Cardiac fibroblast (primary cell): Measurements from ENCODE around the gene SERPINA10.

Experiments used
- DNase-seq, 2 donors: peaks; one replicate each; pipeline versions ENCODE4 v3.0.0 to v3.0.0-alpha.2; 2010; ENCODE audit warnings: low read depth in 2 of 2
- H3K4me3 ChIP-seq, 2 donors: replicated peaks in 1 of 2; 1 replicate in 1 of 2; 2 replicates in 1 of 2; pipeline ENCODE4 v1.5.1; 2011; ENCODE audit warnings: low read depth in 2 of 2, low read length in 2 of 2, mild to moderate bottlenecking in 2 of 2, moderate library complexity in 1 of 2
- TF ChIP-seq, protein P1 (sequence below): IDR thresholded peaks from one replicate; pipeline ENCODE4 v1.5.1; 2011; ENCODE audit warnings: low read depth, mild to moderate bottlenecking, low read length, inconsistent platforms

SERPINA10 gene

DNA sequence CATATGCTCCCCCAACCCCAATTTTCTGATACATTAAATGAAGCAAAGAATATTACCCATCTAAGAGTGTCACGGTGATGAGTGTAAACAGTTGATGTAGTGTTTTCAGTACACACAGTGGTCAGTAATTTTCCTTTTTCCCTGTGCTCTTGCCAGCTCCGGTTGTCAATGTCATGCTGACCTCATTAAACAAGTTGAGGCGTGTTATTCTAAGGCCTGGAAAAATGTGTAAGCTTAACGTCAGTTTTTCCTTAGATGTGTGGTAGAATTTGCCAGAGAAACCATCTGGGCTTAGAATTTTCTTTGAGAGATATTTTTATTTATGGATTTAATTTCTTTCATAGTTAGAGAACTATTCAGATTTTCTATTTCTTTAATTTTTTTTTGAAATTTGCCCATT, 41.8 kb upstream of the SERPINA10 start:
- no peak for DNase-seq
- TF ChIP-seq, protein P1, sequence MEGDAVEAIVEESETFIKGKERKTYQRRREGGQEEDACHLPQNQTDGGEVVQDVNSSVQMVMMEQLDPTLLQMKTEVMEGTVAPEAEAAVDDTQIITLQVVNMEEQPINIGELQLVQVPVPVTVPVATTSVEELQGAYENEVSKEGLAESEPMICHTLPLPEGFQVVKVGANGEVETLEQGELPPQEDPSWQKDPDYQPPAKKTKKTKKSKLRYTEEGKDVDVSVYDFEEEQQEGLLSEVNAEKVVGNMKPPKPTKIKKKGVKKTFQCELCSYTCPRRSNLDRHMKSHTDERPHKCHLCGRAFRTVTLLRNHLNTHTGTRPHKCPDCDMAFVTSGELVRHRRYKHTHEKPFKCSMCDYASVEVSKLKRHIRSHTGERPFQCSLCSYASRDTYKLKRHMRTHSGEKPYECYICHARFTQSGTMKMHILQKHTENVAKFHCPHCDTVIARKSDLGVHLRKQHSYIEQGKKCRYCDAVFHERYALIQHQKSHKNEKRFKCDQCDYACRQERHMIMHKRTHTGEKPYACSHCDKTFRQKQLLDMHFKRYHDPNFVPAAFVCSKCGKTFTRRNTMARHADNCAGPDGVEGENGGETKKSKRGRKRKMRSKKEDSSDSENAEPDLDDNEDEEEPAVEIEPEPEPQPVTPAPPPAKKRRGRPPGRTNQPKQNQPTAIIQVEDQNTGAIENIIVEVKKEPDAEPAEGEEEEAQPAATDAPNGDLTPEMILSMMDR, result no peak
- no peak overlapping the region for H3K4me3 ChIP-seq

DNA sequence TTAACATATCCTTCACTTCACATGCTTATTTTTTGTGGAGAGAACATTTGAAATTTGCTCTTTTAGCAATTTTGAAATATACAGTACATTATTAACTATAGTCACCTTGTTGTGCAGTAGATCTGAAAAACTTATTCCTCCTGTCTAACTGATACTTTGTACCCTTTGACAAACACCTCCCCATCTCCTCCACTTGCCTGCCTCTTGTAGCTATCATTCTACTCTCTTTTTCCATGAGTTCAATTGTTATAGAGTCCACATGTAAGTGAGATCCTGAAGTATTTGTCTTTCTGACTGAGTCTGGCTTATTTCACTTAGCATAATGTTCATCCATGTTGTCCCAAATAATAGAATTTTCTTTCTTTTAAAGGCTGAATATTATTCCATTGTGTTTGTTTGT, 39.5 kb upstream of the SERPINA10 start:
- H3K4me3 ChIP-seq, result no peak overlapping the region
- TF ChIP-seq, protein P1, result no peak
- no peak for DNase-seq

DNA sequence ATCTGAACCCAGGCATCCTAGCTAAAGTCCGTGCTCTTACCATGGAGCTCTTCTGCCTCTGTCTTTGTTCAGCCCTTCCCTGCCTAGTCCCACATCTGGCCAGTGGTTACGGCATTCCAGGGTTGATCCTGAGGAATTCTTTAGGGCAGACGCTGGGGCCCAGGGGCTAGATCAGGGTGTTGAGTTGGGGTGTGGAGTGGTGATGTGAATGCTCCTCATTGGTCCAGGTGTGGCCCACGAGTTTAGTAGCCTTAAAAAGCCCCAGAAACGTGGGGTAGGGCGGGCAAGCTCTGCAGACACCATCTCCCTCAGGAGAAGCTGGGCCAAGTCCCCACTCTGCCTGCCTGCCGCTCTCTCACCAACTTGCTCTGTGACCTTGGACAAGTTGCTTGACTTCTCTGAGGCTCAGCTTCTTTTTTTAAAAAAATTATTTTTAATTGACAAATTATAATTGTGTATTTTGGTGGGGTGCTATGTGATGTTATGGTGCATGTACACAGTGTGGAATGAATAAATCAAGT, 39.1 kb upstream of the SERPINA10 start:
- TF ChIP-seq, protein P1, result no peak
- DNase-seq, result no peak
- no peak overlapping the region for H3K4me3 ChIP-seq

DNA sequence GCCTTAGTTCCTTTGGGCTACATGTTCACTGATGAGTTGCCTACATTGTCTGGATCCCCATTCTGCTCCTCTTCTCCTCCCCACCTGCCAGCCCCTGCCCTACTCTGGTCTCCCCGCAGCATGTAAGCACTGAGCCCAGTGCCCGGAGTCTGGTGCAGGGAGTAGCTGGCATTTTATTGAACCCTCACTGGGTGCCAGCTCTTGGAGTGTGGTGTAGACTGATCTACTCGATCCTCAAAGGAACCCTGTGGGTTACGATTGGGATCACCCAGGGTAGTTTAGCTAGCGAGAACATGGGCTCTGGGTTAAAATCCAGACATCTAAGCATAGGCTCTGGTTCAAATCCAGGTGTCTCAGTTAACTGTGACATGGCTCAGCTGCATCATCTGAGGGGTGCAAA, 38.4 kb upstream of the SERPINA10 start:
- H3K4me3 ChIP-seq, result no peak overlapping the region
- no peak for DNase-seq
- TF ChIP-seq, protein P1, result no peak

DNA sequence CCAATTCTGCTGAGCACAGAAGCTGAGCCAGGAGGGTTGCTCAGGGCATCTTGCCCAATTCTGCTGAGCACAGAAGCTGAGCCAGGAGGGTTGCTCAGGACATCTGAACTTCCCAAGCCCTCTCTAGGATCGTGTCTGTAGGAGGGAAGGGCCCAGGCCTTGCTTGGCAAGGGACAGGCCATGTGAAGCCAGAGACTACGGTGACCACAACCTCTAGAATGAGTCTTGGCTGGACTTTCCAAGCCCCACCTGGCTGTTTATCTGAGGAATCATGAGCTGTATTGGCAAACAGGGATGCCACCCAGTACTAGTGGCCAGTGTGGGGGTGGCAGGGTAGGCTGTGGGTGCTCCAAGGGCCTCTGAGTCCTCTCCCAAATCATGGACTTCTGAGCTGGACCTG, 37.8 kb upstream of the SERPINA10 start:
- no peak for DNase-seq
- TF ChIP-seq, protein P1, result no peak
- H3K4me3 ChIP-seq, result no peak overlapping the region

DNA sequence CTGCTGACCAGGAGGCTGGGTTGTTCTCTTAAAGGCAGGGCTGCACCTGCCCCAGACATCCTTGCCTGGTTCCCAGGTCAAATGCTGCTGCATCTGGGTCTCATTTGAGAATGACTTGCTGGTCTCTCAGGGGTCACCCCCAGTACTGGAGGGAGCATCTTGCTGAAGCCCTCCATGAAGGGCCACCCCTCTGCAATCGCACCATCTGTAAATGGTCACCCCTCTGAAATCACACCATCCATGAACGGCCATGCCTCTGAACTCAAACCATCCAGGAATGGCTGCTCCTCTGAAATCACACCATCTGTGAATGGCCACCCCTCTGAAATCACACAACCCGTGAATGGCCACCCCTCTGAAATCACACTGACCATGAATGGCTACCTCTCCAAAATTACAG, 37.4 kb upstream of the SERPINA10 start:
- TF ChIP-seq, protein P1, result no peak
- no peak overlapping the region for H3K4me3 ChIP-seq
- DNase-seq, result no peak

DNA sequence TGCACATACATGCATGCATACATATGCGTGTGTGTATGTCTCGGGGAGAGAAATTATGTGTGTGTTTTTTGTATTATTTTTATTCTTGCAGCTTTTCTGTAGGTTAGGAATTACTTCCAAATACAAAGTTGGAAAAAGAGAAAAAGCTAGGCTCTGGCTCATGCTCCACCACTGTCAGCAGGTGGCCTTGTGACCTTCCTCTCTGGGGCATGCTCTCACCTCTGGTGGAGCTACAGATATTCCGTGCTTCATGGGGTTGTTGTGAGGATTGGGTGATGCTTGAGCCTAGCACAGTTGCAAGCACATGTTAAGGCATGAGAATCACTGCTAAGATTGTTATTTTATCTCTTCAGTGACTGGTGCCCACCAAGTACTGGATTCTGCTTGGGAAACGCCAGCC, 36.8 kb upstream of the SERPINA10 start:
- no peak overlapping the region for H3K4me3 ChIP-seq
- DNase-seq, result no peak
- TF ChIP-seq, protein P1, result no peak
